ENCODE results near the gene CBX6. TPM values are rescaled to one million over a fixed set of nuclear protein-coding genes. Genes with fewer than 3 reads are reported as not detected.

Gene CBX6
- total RNA-seq, 1 experiment from 2014 or later: 90.0 TPM

GRCh38 chr22:38828616-38829205, 43.3 kb downstream of the CBX6 start:
- Histone ChIP-seq H3K79me2 (ENCODE audit: insufficient read depth, low read length) (no peaks in the 10 kb centered on the region), H3K4me3 (replicated peaks in 1 of 2; ENCODE audit: low read depth in 1 of 2, low read length in 2 of 2) (no peak overlapping the region), H3K27me3 (ENCODE audit: insufficient read depth, low read length) (no peaks in the 10 kb centered on the region), H4K20me1 (ENCODE audit: insufficient read depth) (no peaks in the 10 kb centered on the region), H3K36me3 (ENCODE audit: control insufficient read depth in 1 of 2, insufficient read depth in 2 of 2, low read length in 2 of 2) (no peaks in the 10 kb centered on the region), H2AFZ (ENCODE audit: low read depth, low read length, poor library complexity, severe bottlenecking) (no peak overlapping the region), H3K9me2 (ENCODE audit: insufficient read depth) (no peaks in the 10 kb centered on the region), H3K9ac (ENCODE audit: low read length) (no peak overlapping the region), H3K9me3 (ENCODE audit: control insufficient read depth in 1 of 2, insufficient read depth in 1 of 2, low read depth in 1 of 2, low read length in 2 of 2) (no peaks in the 10 kb centered on the region), H3K4me1 (ENCODE audit: control insufficient read depth in 1 of 2, insufficient read depth in 2 of 2, low read length in 2 of 2) (peaks cover 5 to 15% of the 10 kb centered on the region in 2 experiments), H3K27ac (ENCODE audit: low read depth, low read length) (no peak overlapping the region), H3K4me2 (ENCODE audit: low read length) (no peak overlapping the region)
- DNase-seq (ENCODE audit: low read depth, low spot score) (no peak), ATAC-seq (no peak)
- ChIA-PET POLR2A (no interaction called here), RAD21 (ENCODE audit: low non-redundant PET in 1 of 2, low total read pairs in 2 of 2, uncharacterized antibody in 2 of 2, unreplicated experiment in 2 of 2) (no interaction called here), CTCF (no interaction called here)
- TF ChIP-seq SRF (IDR thresholded peaks at IDR 0.05; ENCODE audit: low read depth) (no peak), EGR1 (IDR thresholded peaks at IDR 0.05; ENCODE audit: low read depth) (no peak), JUND (IDR thresholded peaks at IDR 0.05) (no peak), ELF1 (IDR thresholded peaks at IDR 0.05; ENCODE audit: borderline replicate concordance, low read depth) (no peak), POLR2AphosphoS5 (IDR thresholded peaks at IDR 0.05; ENCODE audit: low read depth, low read length) (no peak), ZNF274 (IDR thresholded peaks at IDR 0.05; ENCODE audit: low read depth, low read length) (no peak), YY1 (IDR thresholded peaks at IDR 0.05; ENCODE audit: extremely low read depth, insufficient replicate concordance, low read depth, low read length) (no peak), ZBTB33 (IDR thresholded peaks at IDR 0.05; ENCODE audit: extremely low read depth, insufficient replicate concordance, low read length) (no peak)
- TF ChIP-seq, protein P1, sequence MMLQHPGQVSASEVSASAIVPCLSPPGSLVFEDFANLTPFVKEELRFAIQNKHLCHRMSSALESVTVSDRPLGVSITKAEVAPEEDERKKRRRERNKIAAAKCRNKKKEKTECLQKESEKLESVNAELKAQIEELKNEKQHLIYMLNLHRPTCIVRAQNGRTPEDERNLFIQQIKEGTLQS (IDR thresholded peaks at IDR 0.05): no peak
- intact Hi-C loops (cut with micrococcal nuclease): no loop called here
- BruUV-seq (replicated peaks): no TSS peak

Data from HCT116 (cell line).